HEK293 (cell line): ENCODE results near the gene ZBTB5.

Experiments used
- GLI4 ChIP-seq: fragments of 450-650 bp; formaldehyde crosslinking; IDR thresholded peaks from 2 replicates; pipeline ENCODE4 v1.5.1; 2016; ENCODE audit warnings: missing biosample characterization, missing genetic modification characterization
- GLIS2 ChIP-seq: fragments of 450-650 bp; formaldehyde crosslinking; IDR thresholded peaks from 2 replicates; pipeline ENCODE4 v1.5.1; 2016; ENCODE audit warnings: missing biosample characterization, missing genetic modification characterization
- YY1 ChIP-seq: fragments of 450-650 bp; formaldehyde crosslinking; IDR thresholded peaks from 2 replicates; pipeline ENCODE4 v1.5.1; 2018; ENCODE audit warnings: missing biosample characterization, missing genetic modification characterization
- ZNF639 ChIP-seq: fragments of 450-650 bp; formaldehyde crosslinking; IDR thresholded peaks from 2 replicates; pipeline ENCODE4 v1.5.1; 2016; ENCODE audit warnings: missing biosample characterization, missing genetic modification characterization
- ZNF654 ChIP-seq: fragments of 450-650 bp; formaldehyde crosslinking; IDR thresholded peaks from 2 replicates; pipeline ENCODE4 v1.5.1; 2016; ENCODE audit warnings: low read depth, missing biosample characterization, missing genetic modification characterization
- ZNF658 ChIP-seq: fragments of 450-650 bp; formaldehyde crosslinking; IDR thresholded peaks from 2 replicates; pipeline ENCODE4; 2016; ENCODE audit warnings: missing biosample characterization, missing genetic modification characterization
- ZSCAN5A ChIP-seq: fragments of 450-650 bp; formaldehyde crosslinking; IDR thresholded peaks from 2 replicates; pipeline ENCODE4 v1.5.1; 2016; ENCODE audit warnings: missing biosample characterization, missing genetic modification characterization
- TF ChIP-seq, protein P1 (sequence below): fragments of 450-650 bp; formaldehyde crosslinking; IDR thresholded peaks from 2 replicates; pipeline ENCODE4 v1.5.1; 2016; ENCODE audit warnings: missing biosample characterization, missing genetic modification characterization

DNA sequence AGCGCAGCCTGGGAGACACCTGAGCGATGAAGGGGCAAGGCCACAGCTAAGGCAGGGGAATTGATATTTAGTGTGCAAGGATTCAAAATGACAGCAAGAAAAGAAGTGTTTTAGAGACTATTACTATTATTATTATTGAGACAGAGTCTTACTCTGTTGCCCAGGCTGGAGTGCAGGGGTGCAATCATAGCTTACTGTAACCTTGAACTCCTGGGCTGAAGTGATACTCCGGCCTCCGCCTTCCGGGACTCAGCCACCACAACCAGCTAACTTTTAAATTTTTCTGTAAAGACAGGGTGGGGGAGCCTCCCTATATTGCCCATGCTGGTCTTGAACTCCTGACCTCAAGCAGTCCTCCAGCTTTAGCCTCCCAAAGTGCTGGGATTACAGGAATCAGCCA, 46.0 kb downstream of the ZBTB5 start:
- TF ChIP-seq, protein P1, sequence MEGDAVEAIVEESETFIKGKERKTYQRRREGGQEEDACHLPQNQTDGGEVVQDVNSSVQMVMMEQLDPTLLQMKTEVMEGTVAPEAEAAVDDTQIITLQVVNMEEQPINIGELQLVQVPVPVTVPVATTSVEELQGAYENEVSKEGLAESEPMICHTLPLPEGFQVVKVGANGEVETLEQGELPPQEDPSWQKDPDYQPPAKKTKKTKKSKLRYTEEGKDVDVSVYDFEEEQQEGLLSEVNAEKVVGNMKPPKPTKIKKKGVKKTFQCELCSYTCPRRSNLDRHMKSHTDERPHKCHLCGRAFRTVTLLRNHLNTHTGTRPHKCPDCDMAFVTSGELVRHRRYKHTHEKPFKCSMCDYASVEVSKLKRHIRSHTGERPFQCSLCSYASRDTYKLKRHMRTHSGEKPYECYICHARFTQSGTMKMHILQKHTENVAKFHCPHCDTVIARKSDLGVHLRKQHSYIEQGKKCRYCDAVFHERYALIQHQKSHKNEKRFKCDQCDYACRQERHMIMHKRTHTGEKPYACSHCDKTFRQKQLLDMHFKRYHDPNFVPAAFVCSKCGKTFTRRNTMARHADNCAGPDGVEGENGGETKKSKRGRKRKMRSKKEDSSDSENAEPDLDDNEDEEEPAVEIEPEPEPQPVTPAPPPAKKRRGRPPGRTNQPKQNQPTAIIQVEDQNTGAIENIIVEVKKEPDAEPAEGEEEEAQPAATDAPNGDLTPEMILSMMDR (tag by site-specific recombination), result no peak
- no peak for TF ChIP-seq ZSCAN5A (tag by site-specific recombination)
- no peak for TF ChIP-seq ZNF658 (tag by site-specific recombination)
- no peak for TF ChIP-seq GLIS2 (tag by site-specific recombination)
- no peak for TF ChIP-seq GLI4 (tag by site-specific recombination)
- no peak for TF ChIP-seq ZNF654 (tag by site-specific recombination)
- TF ChIP-seq YY1, result no peak
- TF ChIP-seq ZNF639 (tag by site-specific recombination), result no peak
